HEK293 (cell line): ENCODE results near the gene BRDT.

Experiments
- CTCF ChIA-PET: fragments of 350-600 bp; formaldehyde crosslinking; extraction: SDS; loops from one replicate; lab custom pipeline; 2021; ENCODE audit warnings: antibody characterized with exemption; lab: Yijun Ruan, JAX
- POLR2A ChIA-PET: fragments of 300-600 bp; formaldehyde crosslinking; extraction: SDS; loops from one replicate; lab custom pipeline; 2020; ENCODE audit warnings: antibody characterized with exemption, inconsistent platforms; lab: Yijun Ruan, JAX
- H3K27ac ChIP-seq: fragments of 200-500 bp; sonication (Bioruptor generic); 2 replicates; pipeline ENCODE4 v1.5.1; 2014; ENCODE audit warnings: low read depth, low read length, control low read depth, inconsistent platforms; ENCODE audit errors: extremely low read depth
- H3K36me3 ChIP-seq, 2 experiments: fragments of 200-500 bp in 1 of 2; sonication (Bioruptor generic) in 1 of 2; 1 replicate in 1 of 2; 2 replicates in 1 of 2; pipeline ENCODE4 v1.5.1; 2014 to 2017; ENCODE audit warnings: inconsistent platforms in 2 of 2, low read length in 2 of 2; ENCODE audit not compliant: control insufficient read depth in 2 of 2, insufficient read depth in 1 of 2
- H3K4me1 ChIP-seq: fragments of 200-500 bp; sonication (Bioruptor generic); 2 replicates; pipeline ENCODE4 v1.5.1; 2014; ENCODE audit warnings: mild to moderate bottlenecking, low read length, inconsistent platforms; ENCODE audit not compliant: control insufficient read depth, insufficient read depth
- H3K4me3 ChIP-seq: 2 replicates; pipeline ENCODE4 v1.5.1; 2011; ENCODE audit warnings: low read depth, mild to moderate bottlenecking, control low read depth, low read length, moderate library complexity
- H3K9me3 ChIP-seq: fragments of 200-500 bp; sonication (Bioruptor generic); 2 replicates; pipeline ENCODE4 v1.5.1; 2014; ENCODE audit warnings: low read depth, low read length, inconsistent platforms; ENCODE audit not compliant: control insufficient read depth, insufficient read depth
- GLIS1 ChIP-seq: fragments of 450-650 bp; formaldehyde crosslinking; IDR thresholded peaks from 2 replicates; pipeline ENCODE4 v1.5.1; 2016; ENCODE audit warnings: missing biosample characterization, missing genetic modification characterization
- IKZF3 ChIP-seq: fragments of 450-650 bp; IDR thresholded peaks from 2 replicates; pipeline ENCODE4 v1.5.0; 2018; ENCODE audit warnings: missing biosample characterization, mild to moderate bottlenecking, missing genetic modification characterization, moderate library complexity
- KLF7 ChIP-seq: fragments of 450-650 bp; formaldehyde crosslinking; IDR thresholded peaks from 2 replicates; pipeline ENCODE4 v1.5.1; 2016; ENCODE audit warnings: missing biosample characterization, missing genetic modification characterization, borderline replicate concordance
- SETDB1 ChIP-seq: IDR thresholded peaks from one replicate; pipeline ENCODE4 v1.6.1; 2017; ENCODE audit warnings: mild to moderate bottlenecking, low read length, moderate library complexity, mixed read lengths; ENCODE audit not compliant: insufficient read length
- SP7 ChIP-seq: fragments of 450-650 bp; formaldehyde crosslinking; IDR thresholded peaks from 2 replicates; pipeline ENCODE4 v1.5.1; 2016; ENCODE audit warnings: missing biosample characterization, missing genetic modification characterization
- ZBTB20 ChIP-seq: fragments of 450-650 bp; formaldehyde crosslinking; IDR thresholded peaks from 2 replicates; pipeline ENCODE4 v1.5.1; 2016; ENCODE audit warnings: missing biosample characterization, missing genetic modification characterization
- ZFHX2 ChIP-seq: fragments of 450-650 bp; formaldehyde crosslinking; conservative IDR thresholded peaks from 2 replicates; pipeline ENCODE4 v1.5.1; 2016; ENCODE audit warnings: missing biosample characterization, missing genetic modification characterization
- ZNF10 ChIP-seq: fragments of 450-650 bp; formaldehyde crosslinking; IDR thresholded peaks from 2 replicates; pipeline ENCODE4 v1.5.1; 2017; ENCODE audit warnings: missing biosample characterization, missing genetic modification characterization
- ZNF140 ChIP-seq: fragments of 450-650 bp; formaldehyde crosslinking; IDR thresholded peaks from 2 replicates; pipeline ENCODE4 v1.5.1; 2016; ENCODE audit warnings: missing biosample characterization, missing genetic modification characterization
- ZNF184 ChIP-seq: fragments of 450-650 bp; IDR thresholded peaks from 2 replicates; pipeline ENCODE4 v1.5.1; 2018; ENCODE audit warnings: missing biosample characterization, mild to moderate bottlenecking, missing genetic modification characterization
- ZNF239 ChIP-seq: fragments of 450-650 bp; formaldehyde crosslinking; IDR thresholded peaks from 2 replicates; pipeline ENCODE4 v1.5.1; 2016; ENCODE audit warnings: missing biosample characterization, missing genetic modification characterization
- ZNF366 ChIP-seq: fragments of 450-650 bp; formaldehyde crosslinking; conservative IDR thresholded peaks from 2 replicates; pipeline ENCODE4 v1.5.1; 2016; ENCODE audit warnings: missing biosample characterization, missing genetic modification characterization
- ZNF473 ChIP-seq: fragments of 450-650 bp; formaldehyde crosslinking; IDR thresholded peaks from 2 replicates; pipeline ENCODE4 v1.5.1; 2017; ENCODE audit warnings: missing biosample characterization, missing genetic modification characterization
- ZNF560 ChIP-seq: fragments of 450-650 bp; formaldehyde crosslinking; IDR thresholded peaks from 2 replicates; pipeline ENCODE4 v1.5.1; 2017; ENCODE audit warnings: missing biosample characterization, missing genetic modification characterization, borderline replicate concordance
- ZNF660 ChIP-seq: fragments of 450-650 bp; IDR thresholded peaks from 2 replicates; pipeline ENCODE4 v1.5.1; 2018; ENCODE audit warnings: missing biosample characterization, mild to moderate bottlenecking, missing genetic modification characterization
- ZNF76 ChIP-seq: fragments of 450-650 bp; formaldehyde crosslinking; IDR thresholded peaks from 2 replicates; pipeline ENCODE4; 2016; ENCODE audit warnings: low read depth, missing biosample characterization, missing genetic modification characterization, borderline replicate concordance
- TF ChIP-seq, protein P1 (sequence below): fragments of 450-650 bp; formaldehyde crosslinking; IDR thresholded peaks from 2 replicates; pipeline ENCODE4 v1.5.1; 2017; ENCODE audit warnings: missing biosample characterization, missing genetic modification characterization
- TF ChIP-seq, protein P2 (sequence below): fragments of 450-650 bp; formaldehyde crosslinking; IDR thresholded peaks from 2 replicates; pipeline ENCODE4 v1.5.1; 2017; ENCODE audit warnings: missing biosample characterization, missing genetic modification characterization
- TF ChIP-seq, protein P3 (sequence below): fragments of 450-650 bp; formaldehyde crosslinking; IDR thresholded peaks from 2 replicates; pipeline ENCODE4 v1.5.1; 2016; ENCODE audit warnings: missing biosample characterization, missing genetic modification characterization
- TF ChIP-seq, protein P4 (sequence below): fragments of 450-650 bp; formaldehyde crosslinking; IDR thresholded peaks from 2 replicates; pipeline ENCODE4 v1.5.1; 2017; ENCODE audit warnings: missing biosample characterization, missing genetic modification characterization
- TF ChIP-seq, protein P5 (sequence below): fragments of 450-650 bp; formaldehyde crosslinking; IDR thresholded peaks from 2 replicates; pipeline ENCODE4 v1.5.1; 2016; ENCODE audit warnings: missing biosample characterization, missing genetic modification characterization
- TF ChIP-seq, protein P6 (sequence below): fragments of 450-650 bp; formaldehyde crosslinking; IDR thresholded peaks from 2 replicates; pipeline ENCODE4 v1.5.1; 2016; ENCODE audit warnings: missing biosample characterization, missing genetic modification characterization
- TF ChIP-seq, protein P7 (sequence below): fragments of 450-650 bp; formaldehyde crosslinking; IDR thresholded peaks from 2 replicates; pipeline ENCODE4 v1.5.1; 2016; ENCODE audit warnings: missing biosample characterization, missing genetic modification characterization

The BRDT gene

DNA sequence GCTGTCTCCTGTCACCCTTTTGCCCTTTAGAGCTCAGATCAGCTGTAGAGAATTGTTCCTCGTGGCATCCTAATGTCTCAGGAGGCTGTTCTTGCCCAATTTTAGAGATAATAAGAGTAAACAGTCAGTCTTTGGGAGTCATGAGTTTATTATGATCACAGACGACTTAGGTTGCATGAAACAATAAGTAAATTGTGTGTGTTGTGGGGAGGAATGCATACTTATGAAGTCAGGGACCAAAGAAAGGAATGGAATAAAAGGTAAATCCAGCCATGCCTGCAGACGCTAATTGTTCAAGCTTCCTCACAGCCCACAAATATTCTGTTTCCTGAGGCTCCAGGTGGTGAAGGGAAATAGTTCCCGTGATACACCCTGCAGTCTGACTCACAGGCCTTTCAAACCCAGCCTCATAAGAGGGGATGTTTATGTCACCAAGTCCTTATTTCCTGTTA is 81.5 kb downstream of the BRDT start:
- ChIA-PET CTCF (interaction anchor here (0.6 to 1.5 kb wide), 7 partner anchors 15 to 1309 kb away, joined by 3 to 7 read pairs (median 3); partner anchors contain the start of gene TGFBR3), POLR2A (interaction anchor here (0.6 to 0.7 kb wide), 5 partner anchors 50 to 1066 kb away, joined by 3 to 4 read pairs (median 3); partner anchors contain the start of gene BTBD8)
- Histone ChIP-seq H3K9me3 (no peaks in the 10 kb centered on the region), H3K36me3 (no peaks in the 10 kb centered on the region; a peak in 1 of 3 replicates), H3K4me3 (peak overlapping the region; percentile 68), H3K4me1 (peaks cover 10% of the 10 kb centered on the region), H3K27ac (peak overlapping the region; percentile 90)
- TF ChIP-seq, protein P1, sequence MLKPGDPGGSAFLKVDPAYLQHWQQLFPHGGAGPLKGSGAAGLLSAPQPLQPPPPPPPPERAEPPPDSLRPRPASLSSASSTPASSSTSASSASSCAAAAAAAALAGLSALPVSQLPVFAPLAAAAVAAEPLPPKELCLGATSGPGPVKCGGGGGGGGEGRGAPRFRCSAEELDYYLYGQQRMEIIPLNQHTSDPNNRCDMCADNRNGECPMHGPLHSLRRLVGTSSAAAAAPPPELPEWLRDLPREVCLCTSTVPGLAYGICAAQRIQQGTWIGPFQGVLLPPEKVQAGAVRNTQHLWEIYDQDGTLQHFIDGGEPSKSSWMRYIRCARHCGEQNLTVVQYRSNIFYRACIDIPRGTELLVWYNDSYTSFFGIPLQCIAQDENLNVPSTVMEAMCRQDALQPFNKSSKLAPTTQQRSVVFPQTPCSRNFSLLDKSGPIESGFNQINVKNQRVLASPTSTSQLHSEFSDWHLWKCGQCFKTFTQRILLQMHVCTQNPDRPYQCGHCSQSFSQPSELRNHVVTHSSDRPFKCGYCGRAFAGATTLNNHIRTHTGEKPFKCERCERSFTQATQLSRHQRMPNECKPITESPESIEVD = no peak
- TF ChIP-seq ZNF10 (tag by site-specific recombination) (peak; percentile 72; the same call in 1 of the 2 replicates), ZNF473 (no peak), IKZF3 (tag by site-specific recombination) (peak; percentile 52; the same call in 1 of the 2 replicates), ZNF239 (tag by site-specific recombination) (no peak), ZFHX2 (no peak), ZNF366 (peak; percentile 63; the same call in 1 of the 2 replicates), ZNF660 (0 out of 2 replicates have a peak, but pooled peaks have one; percentile 48), ZNF560 (tag by site-specific recombination) (no peak), SP7 (0 out of 2 replicates have a peak, but pooled peaks have one; percentile 3), SETDB1 (peak; percentile 42), GLIS1 (0 out of 2 replicates have a peak, but pooled peaks have one; percentile 24), ZNF76 (tag by site-specific recombination) (peak; percentile 91), ZNF140 (tag by site-specific recombination) (peak; percentile 39; the same call in 1 of the 2 replicates), KLF7 (no peak), ZNF184 (tag by site-specific recombination) (no peak), ZBTB20 (0 out of 2 replicates have a peak, but pooled peaks have one; percentile 9)
- TF ChIP-seq, protein P2, sequence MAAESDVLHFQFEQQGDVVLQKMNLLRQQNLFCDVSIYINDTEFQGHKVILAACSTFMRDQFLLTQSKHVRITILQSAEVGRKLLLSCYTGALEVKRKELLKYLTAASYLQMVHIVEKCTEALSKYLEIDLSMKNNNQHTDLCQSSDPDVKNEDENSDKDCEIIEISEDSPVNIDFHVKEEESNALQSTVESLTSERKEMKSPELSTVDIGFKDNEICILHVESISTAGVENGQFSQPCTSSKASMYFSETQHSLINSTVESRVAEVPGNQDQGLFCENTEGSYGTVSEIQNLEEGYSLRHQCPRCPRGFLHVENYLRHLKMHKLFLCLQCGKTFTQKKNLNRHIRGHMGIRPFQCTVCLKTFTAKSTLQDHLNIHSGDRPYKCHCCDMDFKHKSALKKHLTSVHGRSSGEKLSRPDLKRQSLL (tag by site-specific recombination) = 0 out of 2 replicates have a peak, but pooled peaks have one; percentile 8
- TF ChIP-seq, protein P3, sequence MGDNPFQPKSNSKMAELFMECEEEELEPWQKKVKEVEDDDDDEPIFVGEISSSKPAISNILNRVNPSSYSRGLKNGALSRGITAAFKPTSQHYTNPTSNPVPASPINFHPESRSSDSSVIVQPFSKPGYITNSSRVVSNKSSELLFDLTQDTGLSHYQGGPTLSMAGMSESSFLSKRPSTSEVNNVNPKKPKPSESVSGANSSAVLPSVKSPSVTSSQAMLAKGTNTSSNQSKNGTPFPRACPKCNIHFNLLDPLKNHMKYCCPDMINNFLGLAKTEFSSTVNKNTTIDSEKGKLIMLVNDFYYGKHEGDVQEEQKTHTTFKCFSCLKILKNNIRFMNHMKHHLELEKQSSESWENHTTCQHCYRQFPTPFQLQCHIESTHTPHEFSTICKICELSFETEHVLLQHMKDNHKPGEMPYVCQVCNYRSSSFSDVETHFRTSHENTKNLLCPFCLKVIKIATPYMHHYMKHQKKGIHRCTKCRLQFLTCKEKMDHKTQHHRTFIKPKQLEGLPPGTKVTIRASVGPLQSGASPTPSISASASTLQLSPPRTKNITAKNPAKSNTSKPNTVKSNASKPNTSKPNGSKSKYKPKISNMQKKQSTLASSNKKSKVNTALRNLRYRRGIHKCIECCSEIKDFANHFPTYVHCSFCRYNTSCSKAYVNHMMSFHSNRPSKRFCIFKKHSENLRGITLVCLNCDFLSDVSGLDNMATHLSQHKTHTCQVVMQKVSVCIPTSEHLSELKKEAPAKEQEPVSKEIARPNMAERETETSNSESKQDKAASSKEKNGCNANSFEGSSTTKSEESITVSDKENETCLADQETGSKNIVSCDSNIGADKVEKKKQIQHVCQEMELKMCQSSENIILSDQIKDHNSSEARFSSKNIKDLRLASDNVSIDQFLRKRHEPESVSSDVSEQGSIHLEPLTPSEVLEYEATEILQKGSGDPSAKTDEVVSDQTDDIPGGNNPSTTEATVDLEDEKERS (tag by site-specific recombination) = no peak
- TF ChIP-seq, protein P4, sequence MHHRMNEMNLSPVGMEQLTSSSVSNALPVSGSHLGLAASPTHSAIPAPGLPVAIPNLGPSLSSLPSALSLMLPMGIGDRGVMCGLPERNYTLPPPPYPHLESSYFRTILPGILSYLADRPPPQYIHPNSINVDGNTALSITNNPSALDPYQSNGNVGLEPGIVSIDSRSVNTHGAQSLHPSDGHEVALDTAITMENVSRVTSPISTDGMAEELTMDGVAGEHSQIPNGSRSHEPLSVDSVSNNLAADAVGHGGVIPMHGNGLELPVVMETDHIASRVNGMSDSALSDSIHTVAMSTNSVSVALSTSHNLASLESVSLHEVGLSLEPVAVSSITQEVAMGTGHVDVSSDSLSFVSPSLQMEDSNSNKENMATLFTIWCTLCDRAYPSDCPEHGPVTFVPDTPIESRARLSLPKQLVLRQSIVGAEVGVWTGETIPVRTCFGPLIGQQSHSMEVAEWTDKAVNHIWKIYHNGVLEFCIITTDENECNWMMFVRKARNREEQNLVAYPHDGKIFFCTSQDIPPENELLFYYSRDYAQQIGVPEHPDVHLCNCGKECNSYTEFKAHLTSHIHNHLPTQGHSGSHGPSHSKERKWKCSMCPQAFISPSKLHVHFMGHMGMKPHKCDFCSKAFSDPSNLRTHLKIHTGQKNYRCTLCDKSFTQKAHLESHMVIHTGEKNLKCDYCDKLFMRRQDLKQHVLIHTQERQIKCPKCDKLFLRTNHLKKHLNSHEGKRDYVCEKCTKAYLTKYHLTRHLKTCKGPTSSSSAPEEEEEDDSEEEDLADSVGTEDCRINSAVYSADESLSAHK (tag by site-specific recombination) = no peak
- TF ChIP-seq, protein P5, sequence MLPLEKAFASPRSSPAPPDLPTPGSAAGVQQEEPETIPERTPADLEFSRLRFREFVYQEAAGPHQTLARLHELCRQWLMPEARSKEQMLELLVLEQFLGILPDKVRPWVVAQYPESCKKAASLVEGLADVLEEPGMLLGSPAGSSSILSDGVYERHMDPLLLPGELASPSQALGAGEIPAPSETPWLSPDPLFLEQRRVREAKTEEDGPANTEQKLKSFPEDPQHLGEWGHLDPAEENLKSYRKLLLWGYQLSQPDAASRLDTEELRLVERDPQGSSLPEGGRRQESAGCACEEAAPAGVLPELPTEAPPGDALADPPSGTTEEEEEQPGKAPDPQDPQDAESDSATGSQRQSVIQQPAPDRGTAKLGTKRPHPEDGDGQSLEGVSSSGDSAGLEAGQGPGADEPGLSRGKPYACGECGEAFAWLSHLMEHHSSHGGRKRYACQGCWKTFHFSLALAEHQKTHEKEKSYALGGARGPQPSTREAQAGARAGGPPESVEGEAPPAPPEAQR (tag by site-specific recombination) = no peak
- TF ChIP-seq, protein P6, sequence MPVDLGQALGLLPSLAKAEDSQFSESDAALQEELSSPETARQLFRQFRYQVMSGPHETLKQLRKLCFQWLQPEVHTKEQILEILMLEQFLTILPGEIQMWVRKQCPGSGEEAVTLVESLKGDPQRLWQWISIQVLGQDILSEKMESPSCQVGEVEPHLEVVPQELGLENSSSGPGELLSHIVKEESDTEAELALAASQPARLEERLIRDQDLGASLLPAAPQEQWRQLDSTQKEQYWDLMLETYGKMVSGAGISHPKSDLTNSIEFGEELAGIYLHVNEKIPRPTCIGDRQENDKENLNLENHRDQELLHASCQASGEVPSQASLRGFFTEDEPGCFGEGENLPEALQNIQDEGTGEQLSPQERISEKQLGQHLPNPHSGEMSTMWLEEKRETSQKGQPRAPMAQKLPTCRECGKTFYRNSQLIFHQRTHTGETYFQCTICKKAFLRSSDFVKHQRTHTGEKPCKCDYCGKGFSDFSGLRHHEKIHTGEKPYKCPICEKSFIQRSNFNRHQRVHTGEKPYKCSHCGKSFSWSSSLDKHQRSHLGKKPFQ (tag by site-specific recombination) = no peak
- TF ChIP-seq, protein P7, sequence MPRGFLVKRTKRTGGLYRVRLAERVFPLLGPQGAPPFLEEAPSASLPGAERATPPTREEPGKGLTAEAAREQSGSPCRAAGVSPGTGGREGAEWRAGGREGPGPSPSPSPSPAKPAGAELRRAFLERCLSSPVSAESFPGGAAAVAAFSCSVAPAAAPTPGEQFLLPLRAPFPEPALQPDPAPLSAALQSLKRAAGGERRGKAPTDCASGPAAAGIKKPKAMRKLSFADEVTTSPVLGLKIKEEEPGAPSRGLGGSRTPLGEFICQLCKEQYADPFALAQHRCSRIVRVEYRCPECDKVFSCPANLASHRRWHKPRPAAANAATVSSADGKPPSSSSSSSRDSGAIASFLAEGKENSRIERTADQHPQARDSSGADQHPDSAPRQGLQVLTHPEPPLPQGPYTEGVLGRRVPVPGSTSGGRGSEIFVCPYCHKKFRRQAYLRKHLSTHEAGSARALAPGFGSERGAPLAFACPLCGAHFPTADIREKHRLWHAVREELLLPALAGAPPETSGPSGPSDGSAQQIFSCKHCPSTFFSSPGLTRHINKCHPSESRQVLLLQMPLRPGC (tag by site-specific recombination) = 0 out of 2 replicates have a peak, but pooled peaks have one; percentile 15
